Neural progenitor cell (in vitro differentiated cells): Measurements from ENCODE around the gene CREB3. TPM values are rescaled to one million over a fixed set of nuclear protein-coding genes. Genes with fewer than 3 reads are reported as not detected.

Experiments used
- DNase-seq: peaks from one replicate; pipeline ENCODE4 v3.0.0-alpha.2; 2016; ENCODE audit warnings: low spot score
- H2AFZ ChIP-seq: fragments of 200-600 bp; sonication (generic); replicated peaks from 2 replicates; pipeline ENCODE4 v1.6.1; 2016; ENCODE audit warnings: antibody characterized with exemption
- H3F3A ChIP-seq: fragments of 200-600 bp; sonication (generic); 2 replicates; pipeline ENCODE4 v1.6.1; 2016; ENCODE audit warnings: antibody characterized with exemption, low read depth
- H3K27ac ChIP-seq: fragments of 200-600 bp; sonication (generic); 2 replicates; pipeline ENCODE4 v1.5.1; 2016; ENCODE audit warnings: mild to moderate bottlenecking
- H3K27me3 ChIP-seq: fragments of 200-600 bp; sonication (generic); 2 replicates; pipeline ENCODE4 v1.6.1; 2016; ENCODE audit warnings: mild to moderate bottlenecking, moderate library complexity
- H3K36me3 ChIP-seq: fragments of 200-600 bp; sonication (generic); 2 replicates; pipeline ENCODE4 v1.5.1; 2016
- H3K4me1 ChIP-seq: fragments of 200-600 bp; sonication (generic); 2 replicates; pipeline ENCODE4 v1.6.1; 2016; ENCODE audit warnings: mixed run types
- H3K4me2 ChIP-seq: fragments of 200-600 bp; sonication (generic); 2 replicates; pipeline ENCODE4 v1.6.1; 2016
- H3K4me3 ChIP-seq: fragments of 200-600 bp; sonication (generic); 2 replicates; pipeline ENCODE4 v1.5.1; 2016
- H3K79me2 ChIP-seq: fragments of 200-600 bp; sonication (generic); 2 replicates; pipeline ENCODE4 v1.6.1; 2016; ENCODE audit warnings: low read depth
- H3K9ac ChIP-seq: fragments of 200-600 bp; sonication (generic); 2 replicates; pipeline ENCODE4 v1.6.1; 2016
- H3K9me3 ChIP-seq: fragments of 200-600 bp; sonication (generic); 2 replicates; pipeline ENCODE4 v1.5.1; 2016; ENCODE audit warnings: low read depth
- H4K20me1 ChIP-seq: fragments of 200-600 bp; sonication (generic); 2 replicates; pipeline ENCODE4 v1.6.1; 2016; ENCODE audit warnings: low read depth
- H3K27ac Mint-ChIP-seq: 3 replicates; pipeline ENCODE4 v1.8.0; 2021; ENCODE audit warnings: mixed read lengths
- H3K27me3 Mint-ChIP-seq: 2 replicates; pipeline ENCODE4 v1.8.0; 2022; ENCODE audit warnings: low read depth, mild to moderate bottlenecking, inconsistent platforms, moderate library complexity, mixed read lengths; ENCODE audit not compliant: insufficient read depth
- H3K36me3 Mint-ChIP-seq: 3 replicates; pipeline ENCODE4 v1.8.0; 2021; ENCODE audit warnings: mixed read lengths
- H3K4me1 Mint-ChIP-seq: 3 replicates; pipeline ENCODE4 v1.8.0; 2021; ENCODE audit warnings: mixed read lengths
- H3K4me3 Mint-ChIP-seq: 3 replicates; pipeline ENCODE4 v1.8.0; 2021; ENCODE audit warnings: mild to moderate bottlenecking, moderate library complexity, mixed read lengths
- H3K9me3 Mint-ChIP-seq: 3 replicates; pipeline ENCODE4 v1.8.0; 2020; ENCODE audit warnings: mixed read lengths
- CTCF ChIP-seq: fragments of 200-600 bp; sonication (generic); IDR thresholded peaks from 2 replicates; pipeline ENCODE4 v1.5.1; 2017; ENCODE audit warnings: antibody characterized with exemption, mild to moderate bottlenecking
- EZH2 ChIP-seq: fragments of 200-600 bp; sonication (generic); IDR thresholded peaks from 2 replicates; pipeline ENCODE4 v1.6.1; 2017; ENCODE audit warnings: antibody characterized with exemption, mild to moderate bottlenecking, moderate library complexity
- EZH2phosphoT487 ChIP-seq: fragments of 200-600 bp; sonication (generic); IDR thresholded peaks from 2 replicates; pipeline ENCODE4 v1.6.1; 2017; ENCODE audit warnings: antibody characterized with exemption
- total RNA-seq: library from RNA; depleted of rRNA; stranded (reverse); fragments of >200 nt; gene quantifications from 2 replicates; pipeline ENCODE4 v1.2.3, GENCODE V29; 2015; ENCODE audit warnings: low replicate concordance

The CREB3 gene
- total RNA-seq, 1 donor from 2014 or later = 27.9 TPM

GRCh38 chr9:35741740-35742139, 9.3 kb downstream of the CREB3 start:
- no peak overlapping the region for H3K4me3 Mint-ChIP-seq
- H3K27ac ChIP-seq = no peak overlapping the region
- H3K27ac Mint-ChIP-seq = no peak overlapping the region
- H3F3A ChIP-seq = peaks cover 3% of the 10 kb centered on the region
- H3K27me3 ChIP-seq = no peaks in the 10 kb centered on the region
- DNase-seq = no peak
- TF ChIP-seq EZH2phosphoT487 (no peak), CTCF (no peak), EZH2 (no peak)
- H3K27me3 Mint-ChIP-seq = peaks cover 3% of the 10 kb centered on the region
- no peak overlapping the region for H2AFZ ChIP-seq
- peaks cover 48% of the 10 kb centered on the region for H3K36me3 Mint-ChIP-seq
- no peaks in the 10 kb centered on the region for H3K36me3 ChIP-seq
- H3K4me1 Mint-ChIP-seq = peaks cover 10% of the 10 kb centered on the region
- no peak overlapping the region for H3K4me3 ChIP-seq
- H3K9me3 Mint-ChIP-seq = no peaks in the 10 kb centered on the region
- H4K20me1 ChIP-seq = peaks cover 29% of the 10 kb centered on the region
- H3K4me1 ChIP-seq = peaks cover 3% of the 10 kb centered on the region
- peaks cover 27% of the 10 kb centered on the region for H3K79me2 ChIP-seq
- no peak overlapping the region for H3K9ac ChIP-seq
- no peak overlapping the region for H3K4me2 ChIP-seq
- H3K9me3 ChIP-seq = no peaks in the 10 kb centered on the region

GRCh38 chr9:35743452-35743851, 11.0 kb downstream of the CREB3 start:
- Histone ChIP-seq H3F3A (no peaks in the 10 kb centered on the region), H3K36me3 (no peaks in the 10 kb centered on the region), H3K9me3 (no peaks in the 10 kb centered on the region), H3K4me2 (no peak overlapping the region), H4K20me1 (peaks cover 46% of the 10 kb centered on the region), H3K4me3 (no peak overlapping the region), H3K27ac (no peak overlapping the region), H3K4me1 (peaks cover 16% of the 10 kb centered on the region), H3K27me3 (no peaks in the 10 kb centered on the region), H2AFZ (no peak overlapping the region), H3K79me2 (peaks cover 44% of the 10 kb centered on the region), H3K9ac (no peak overlapping the region)
- no peak overlapping the region for H3K4me3 Mint-ChIP-seq
- peaks cover 26% of the 10 kb centered on the region for H3K4me1 Mint-ChIP-seq
- H3K9me3 Mint-ChIP-seq = no peaks in the 10 kb centered on the region
- H3K36me3 Mint-ChIP-seq = peaks cover 40% of the 10 kb centered on the region
- peaks cover 3% of the 10 kb centered on the region for H3K27me3 Mint-ChIP-seq
- no peak overlapping the region for H3K27ac Mint-ChIP-seq
- TF ChIP-seq CTCF (no peak), EZH2 (no peak), EZH2phosphoT487 (no peak)
- DNase-seq = no peak

- peaks cover 16% of the 10 kb centered on the region for H3K4me1 ChIP-seq
- H3F3A ChIP-seq = no peaks in the 10 kb centered on the region
- no peak overlapping the region for H3K27ac Mint-ChIP-seq
- H4K20me1 ChIP-seq = peaks cover 48% of the 10 kb centered on the region
- H3K36me3 Mint-ChIP-seq = peaks cover 34% of the 10 kb centered on the region
- no peak for DNase-seq
- H3K27me3 Mint-ChIP-seq = peaks cover 3% of the 10 kb centered on the region
- H3K4me1 Mint-ChIP-seq = peaks cover 26% of the 10 kb centered on the region
- TF ChIP-seq CTCF = no peak
- TF ChIP-seq EZH2 = no peak
- no peak for TF ChIP-seq EZH2phosphoT487
- no peaks in the 10 kb centered on the region for H3K36me3 ChIP-seq
- H3K4me3 ChIP-seq = no peak overlapping the region
- H3K4me2 ChIP-seq = no peak overlapping the region
- no peak overlapping the region for H3K9ac ChIP-seq
- no peaks in the 10 kb centered on the region for H3K9me3 Mint-ChIP-seq
- no peak overlapping the region for H2AFZ ChIP-seq
- no peak overlapping the region for H3K4me3 Mint-ChIP-seq
- no peak overlapping the region for H3K27ac ChIP-seq
- H3K27me3 ChIP-seq = no peaks in the 10 kb centered on the region
- H3K9me3 ChIP-seq = no peaks in the 10 kb centered on the region
- peaks cover 50% of the 10 kb centered on the region for H3K79me2 ChIP-seq
Measured at GRCh38 chr9:35743880-35744518, 11.5 kb downstream of the CREB3 start.
